Left colon (tissue), 2 donors: Measurements from ENCODE around the gene COX20. TPM values are rescaled to one million over a fixed set of nuclear protein-coding genes. Genes with fewer than 3 reads are reported as not detected.
A peak's percentile ranks its signal among the peaks of the same experiment; 100 is the strongest.

Experiments
- ATAC-seq: fragments of 200-7000 bp; cut with Tn5 transposase; one replicate; pipeline ENCODE4 v1.9.1; 2020; ENCODE audit warnings: mild to moderate bottlenecking, moderate library complexity
- DNase-seq, 2 donors: peaks; one replicate each; pipeline ENCODE4 v3.0.0-alpha.2; 2020
- intact Hi-C, 2 donors: fragments of 100-400 bp; cut with DNase I in 1 of 2; cut with micrococcal nuclease in 1 of 2; formaldehyde crosslinking; loops; one replicate each; pipeline versions ENCODE4 v1.11.2 to v1.14.0; 2022; cut with DNase I, micrococcal nuclease
- total RNA-seq, 2 donors: library from RNA; stranded (reverse); fragmentation: NEBNext Ultra II Directional; extraction: Animal tissue kit (Norgen Biotek cat#: 25700); gene quantifications; one replicate each; pipeline ENCODE4 v1.2.1, GENCODE V29; 2021
- donor health status: DM: no; HTN: no; CAD: no.
- donor health status: DM: yes; HTN: yes; CAD: no.

Gene COX20
- total RNA-seq, 2 donors from 2014 or later = 21.8 to 30.5 TPM

DNA sequence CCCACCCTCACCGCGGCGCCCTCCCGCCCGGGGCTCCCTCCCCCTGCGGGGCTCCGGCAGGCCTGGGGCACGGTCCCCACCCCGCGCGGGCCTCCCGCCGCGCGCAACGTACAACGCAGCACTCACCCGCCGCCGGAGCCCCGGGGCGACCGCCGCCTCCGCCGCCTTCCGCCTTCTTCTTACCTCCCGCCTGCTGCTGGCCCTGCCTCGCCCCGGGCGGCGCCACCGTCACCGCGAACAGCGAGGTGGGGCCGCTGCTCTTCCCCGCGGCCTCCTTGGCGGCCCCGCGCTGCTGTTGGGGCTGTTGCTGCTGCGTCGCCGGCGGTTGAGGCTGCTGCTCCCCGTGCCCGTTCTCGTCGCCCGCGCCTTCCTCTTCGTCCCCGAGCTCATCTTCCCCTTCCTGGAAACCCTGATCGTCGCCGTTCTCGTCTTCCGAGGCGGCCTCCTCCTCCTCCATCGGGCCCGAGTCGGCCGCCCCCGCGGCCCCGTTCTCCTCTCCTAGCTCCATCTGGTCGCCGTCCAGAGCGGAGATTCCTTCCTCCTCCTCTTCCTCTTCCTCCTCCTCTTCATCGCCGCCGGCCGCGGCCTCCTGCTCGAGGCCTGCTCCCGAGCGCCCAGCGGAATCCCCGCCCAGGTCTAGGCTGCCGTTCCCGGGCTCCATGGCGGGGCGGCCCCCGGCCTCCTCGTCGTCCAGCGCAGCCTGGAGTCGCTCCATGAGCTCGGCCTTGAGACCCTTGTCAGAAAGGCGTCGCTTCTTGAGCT, 28.2 kb downstream of the COX20 start:
- intact Hi-C loops = loop anchor here in 1 of 2 donors (10.0 kb wide), 1 partner anchor 101 kb away; a partner anchor contains a TSS
- peak; percentile 29 for ATAC-seq
- peak; percentile 39 to 58 for DNase-seq

DNA sequence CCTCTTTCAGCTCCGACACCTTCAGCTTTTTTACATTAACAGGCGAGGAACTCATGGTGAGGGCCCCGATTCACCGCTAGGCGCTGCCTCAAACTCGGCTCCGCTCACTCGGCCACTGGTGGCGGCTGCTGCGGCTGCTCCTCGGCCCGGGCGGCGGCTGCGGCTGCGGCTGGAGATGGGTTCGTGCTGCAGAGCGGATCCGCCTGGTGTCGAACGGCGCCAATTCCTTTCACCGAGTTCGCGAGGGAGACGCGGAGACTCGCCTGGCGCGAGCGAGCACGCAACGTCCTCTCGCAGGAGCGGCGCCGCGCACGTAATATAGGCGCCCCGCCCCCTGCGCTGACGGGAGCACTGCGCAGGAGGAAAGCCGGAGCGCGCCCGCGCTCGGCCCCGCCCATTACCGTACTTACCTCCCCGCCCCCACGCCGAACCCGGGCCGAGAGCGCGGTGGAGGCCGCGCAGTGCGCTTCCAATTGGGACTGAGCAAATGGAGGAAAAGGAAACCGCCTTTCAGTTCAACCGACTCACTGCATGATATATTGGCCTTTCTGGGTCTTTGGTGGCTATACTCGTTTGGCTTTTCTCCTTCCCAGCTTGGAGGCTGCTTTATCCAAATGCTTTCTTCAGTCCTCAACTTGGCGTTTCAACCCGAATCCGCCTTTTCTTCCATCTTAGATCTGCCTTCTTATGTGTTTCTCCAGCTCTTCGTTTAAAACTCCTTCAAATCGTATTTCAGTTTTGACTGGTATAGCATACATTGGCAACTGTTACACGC, 29.0 kb downstream of the COX20 start, which contains the start of gene HNRNPU:
Gene HNRNPU, minus strand, starts transcription at position 291 of the 775 bp plus-strand sequence. Its CDS starts 236 bp downstream, at position 55.
- intact Hi-C loops = loop anchor here in 1 of 2 donors (5.0 to 10.0 kb wide), 2 partner anchors 100 to 178 kb away; a partner anchor contains a TSS
- DNase-seq (peak; percentile 95 to 98), ATAC-seq (peak; percentile 85)

DNA sequence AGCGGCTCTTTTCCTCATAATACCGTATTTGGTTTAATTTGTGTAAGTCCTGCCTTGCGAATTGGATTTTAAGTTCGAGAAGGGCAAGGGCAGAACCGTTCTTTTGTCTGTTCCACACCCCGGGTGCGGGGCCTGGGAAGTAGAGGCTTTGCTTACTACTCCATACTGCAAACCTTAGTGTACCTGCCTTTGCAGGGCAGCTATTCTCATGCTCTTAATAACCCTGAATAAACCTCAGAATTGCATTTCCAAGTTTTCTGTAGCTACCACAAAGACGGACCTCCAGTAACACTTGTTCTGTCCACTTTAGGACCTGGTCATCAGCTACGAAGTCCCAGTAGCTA, 29.5 kb downstream of the COX20 start:
- ATAC-seq (no peak), DNase-seq (peak; percentile 36 to 60)
- intact Hi-C loops = loop anchor here in 1 of 2 donors (5.0 to 10.0 kb wide), 2 partner anchors 100 to 177 kb away; a partner anchor contains a TSS

DNA sequence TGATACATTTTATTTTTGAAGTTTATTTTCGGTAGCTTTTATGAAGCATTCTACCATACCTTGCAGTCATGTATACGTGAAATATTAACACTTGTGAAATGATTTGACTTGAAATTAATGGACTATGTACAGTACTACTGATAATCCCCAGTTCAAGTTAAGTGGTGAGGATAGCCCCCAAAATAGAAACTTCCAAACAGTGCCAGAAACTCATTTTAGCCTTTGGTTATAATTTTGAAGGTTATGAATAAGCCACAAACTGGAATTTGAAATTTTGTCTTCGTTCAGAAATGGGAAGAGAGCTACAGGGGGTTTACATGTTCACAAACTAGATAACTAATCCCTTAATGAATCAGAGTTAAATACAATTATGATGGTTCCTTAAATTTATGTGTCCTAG, 30.4 kb downstream of the COX20 start:
- intact Hi-C loops = loop anchor here in 1 of 2 donors (5.0 to 10.0 kb wide), 2 partner anchors 99 to 176 kb away; a partner anchor contains a TSS
- no peak for DNase-seq
- ATAC-seq = no peak

DNA sequence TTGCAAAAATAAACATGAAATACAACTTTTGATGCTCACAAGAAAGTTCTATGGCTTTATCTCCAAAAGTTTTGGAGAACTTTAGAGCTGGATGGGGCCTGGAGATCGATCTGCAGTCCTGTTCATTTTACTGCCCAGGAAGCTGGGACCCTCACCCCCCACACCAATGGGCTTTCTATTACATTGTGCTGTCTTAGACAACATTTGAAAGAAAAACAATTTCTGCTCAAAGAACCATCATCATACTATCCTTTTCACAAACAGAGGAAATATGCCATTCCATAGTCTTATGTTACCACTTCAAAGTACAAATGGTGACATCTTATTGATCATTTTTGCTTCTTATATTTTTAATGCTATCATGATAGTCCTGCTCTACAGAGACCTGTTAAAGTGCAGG, 30.9 kb downstream of the COX20 start:
- no peak for DNase-seq
- no peak for ATAC-seq
- intact Hi-C loops = loop anchor here in 1 of 2 donors (5.0 to 10.0 kb wide), 2 partner anchors 98 to 176 kb away; a partner anchor contains a TSS

DNA sequence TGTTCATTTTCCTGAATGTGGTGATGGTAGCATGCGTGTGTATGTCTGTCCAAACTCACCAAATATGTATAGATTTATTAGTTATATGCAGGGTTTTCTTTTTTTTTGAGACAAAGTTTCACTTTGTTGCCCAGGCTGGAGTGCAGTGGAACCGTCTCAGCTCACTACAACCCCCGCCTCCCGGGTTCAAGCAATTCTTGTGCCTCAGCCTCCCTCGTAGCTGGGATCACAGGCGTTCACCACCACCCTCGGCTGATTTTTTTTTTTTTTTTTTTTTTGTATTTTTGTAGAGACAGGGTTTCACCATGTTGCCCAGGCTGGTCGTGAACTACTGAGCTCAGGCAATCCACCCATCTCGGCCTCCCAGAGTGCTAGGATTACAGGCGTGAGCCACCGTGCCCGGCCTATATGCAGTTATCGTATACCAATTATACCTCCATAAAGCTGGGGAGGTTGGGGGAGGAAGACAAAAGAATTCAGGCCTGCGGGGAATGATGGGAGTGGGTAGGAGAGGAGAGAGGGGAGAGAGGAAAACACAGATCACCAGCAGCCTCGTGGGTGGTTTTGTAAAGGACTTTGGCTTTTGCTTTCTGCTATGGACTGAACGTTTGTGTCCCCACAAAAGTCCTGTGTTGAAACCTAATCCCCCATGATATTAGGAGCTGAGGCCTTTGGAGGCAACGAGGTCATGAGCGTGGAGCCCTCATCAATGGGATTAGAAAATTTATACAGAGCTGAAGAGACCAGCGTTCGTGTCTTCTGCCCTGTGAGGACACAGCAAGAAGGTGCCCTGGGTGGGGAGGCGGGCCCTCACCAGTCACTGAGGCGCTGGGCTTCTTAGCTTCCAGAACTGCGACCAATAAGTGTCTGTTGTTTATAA, 33.3 kb downstream of the COX20 start:
- DNase-seq (no peak), ATAC-seq (no peak)
- intact Hi-C loops = loop anchor here in 1 of 2 donors (5.0 to 10.0 kb wide), 2 partner anchors 96 to 174 kb away; a partner anchor contains a TSS

DNA sequence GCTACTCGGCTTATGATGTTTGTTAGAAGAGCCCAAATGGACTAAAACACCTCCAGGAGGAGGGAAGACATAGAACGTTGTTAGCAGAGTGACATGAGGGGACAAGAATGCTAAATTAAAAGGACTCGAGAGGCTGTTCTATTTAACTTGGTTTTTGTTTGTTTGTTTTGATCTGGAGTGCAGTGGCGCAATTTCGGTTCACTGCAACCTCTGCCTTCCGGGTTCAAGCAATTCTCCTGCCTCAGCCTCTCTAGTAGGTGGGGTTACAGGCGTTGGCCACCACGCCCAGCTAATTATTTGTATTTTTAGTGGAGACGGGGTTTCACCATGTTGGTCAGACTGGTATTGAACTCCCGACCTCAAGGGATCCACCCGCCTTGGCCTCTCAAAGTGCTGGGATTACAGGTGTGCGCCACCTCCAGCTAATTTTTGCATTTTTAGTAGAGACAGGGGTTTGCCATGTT, 33.9 kb downstream of the COX20 start:
- intact Hi-C loops = loop anchor here in 1 of 2 donors (5.0 to 10.0 kb wide), 2 partner anchors 95 to 173 kb away; a partner anchor contains a TSS

DNA sequence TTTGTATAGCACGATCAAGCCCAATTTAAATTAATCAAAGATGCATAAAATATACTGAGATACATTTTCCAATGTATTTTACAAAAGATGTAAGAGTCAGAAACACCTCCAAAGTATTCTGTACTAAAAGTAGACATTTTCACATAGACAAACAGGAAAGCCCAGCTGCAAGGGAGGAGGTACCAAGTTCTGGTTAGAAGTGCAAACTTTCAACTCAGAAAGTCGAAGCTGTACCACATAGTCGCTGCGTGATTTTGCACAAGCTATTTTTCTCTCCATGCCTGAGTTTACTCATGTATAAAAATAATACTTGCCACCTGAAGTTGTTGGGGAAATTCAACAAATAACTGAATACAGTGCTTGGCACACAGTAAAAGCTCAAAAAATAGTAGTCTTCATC, 34.5 kb downstream of the COX20 start:
- DNase-seq (no peak), ATAC-seq (no peak)
- intact Hi-C loops = loop anchor here in 1 of 2 donors (5.0 to 10.0 kb wide), 2 partner anchors 95 to 172 kb away; a partner anchor contains a TSS

More for the DNA sequence above, 33.9 kb downstream of the COX20 start:
- ATAC-seq (no peak), DNase-seq (no peak)

DNA sequence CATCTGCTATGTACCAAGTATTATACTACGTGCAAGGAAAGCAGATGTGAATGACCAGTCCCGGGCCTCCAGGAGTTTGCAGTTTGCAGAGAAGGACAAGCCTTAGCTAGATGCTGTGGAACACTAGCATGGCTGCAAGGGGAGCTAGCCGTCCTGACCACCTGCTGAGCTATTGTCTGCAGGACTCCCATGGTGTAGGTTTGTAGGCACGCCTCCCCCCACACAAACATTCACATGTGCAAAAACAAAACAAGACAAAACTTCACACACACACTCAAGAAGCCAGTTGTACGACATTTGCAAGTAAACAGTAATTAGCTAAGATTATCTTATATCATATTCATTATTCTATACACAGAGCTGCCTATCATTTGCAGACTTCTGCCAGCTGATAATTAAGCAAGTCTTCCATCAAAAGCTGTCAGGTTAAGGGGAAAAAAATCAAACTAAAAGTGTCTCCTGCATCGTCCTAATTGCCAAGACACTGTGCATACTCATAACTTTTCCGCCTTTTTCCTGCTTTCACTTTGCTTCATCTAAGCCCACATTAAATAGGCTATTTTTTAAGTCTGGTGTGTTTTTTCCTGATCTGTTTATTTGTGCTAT, 39.6 kb downstream of the COX20 start:
- intact Hi-C loops = no loop called here
- DNase-seq (no peak), ATAC-seq (no peak)

DNA sequence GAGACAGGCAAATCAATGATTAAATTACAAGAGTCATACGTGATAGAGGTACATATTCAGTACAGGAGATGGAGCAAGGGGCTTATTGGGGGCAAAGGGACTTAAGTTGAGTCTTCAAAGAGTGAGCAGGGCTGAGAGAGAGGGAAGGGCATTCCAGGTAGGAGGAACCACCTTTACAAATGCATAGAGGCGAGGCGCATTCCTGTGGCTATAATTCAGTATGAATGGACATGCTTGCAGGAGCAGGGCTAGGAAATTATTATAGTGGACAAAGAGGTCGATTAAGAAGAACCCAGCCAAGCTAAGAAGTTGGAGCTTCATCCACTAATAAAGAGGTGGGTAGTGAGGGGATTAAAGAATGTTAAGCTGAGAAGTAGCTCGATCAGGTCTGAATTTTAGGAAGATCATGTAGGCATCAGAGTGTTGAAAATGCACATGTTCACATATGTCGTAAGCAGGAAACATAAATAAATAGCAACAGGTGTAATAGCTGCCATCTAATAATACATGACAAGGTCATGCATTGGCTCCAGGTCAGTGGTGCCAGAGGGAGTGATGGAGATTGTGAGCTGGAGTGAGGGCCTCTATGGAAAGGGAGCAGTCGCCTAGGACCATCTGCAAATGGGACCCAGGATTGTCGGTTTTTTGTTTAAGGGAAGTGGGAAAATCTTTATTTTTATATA, 40.9 kb downstream of the COX20 start:
- ATAC-seq (no peak), DNase-seq (no peak)
- intact Hi-C loops = no loop called here

DNA sequence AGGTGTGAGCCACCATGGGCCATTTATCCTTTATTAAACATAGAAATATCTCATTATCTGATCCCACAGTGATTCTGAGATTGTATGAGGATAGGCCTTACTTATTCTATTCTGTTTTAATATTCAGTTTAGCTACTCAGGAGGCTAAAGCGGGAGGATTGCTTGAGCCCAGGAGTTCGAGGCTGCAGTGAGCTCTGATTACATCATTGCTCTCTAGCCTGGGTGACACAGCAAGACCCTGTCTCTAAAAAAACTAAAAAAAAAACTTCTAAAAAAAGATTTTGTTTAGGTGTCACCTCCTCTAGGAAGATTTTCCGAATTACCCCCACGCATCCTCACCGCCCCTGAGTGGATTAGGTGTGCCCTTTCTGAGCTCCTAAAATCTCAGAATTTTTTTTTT, 43.2 kb downstream of the COX20 start:
- ATAC-seq = no peak

DNA sequence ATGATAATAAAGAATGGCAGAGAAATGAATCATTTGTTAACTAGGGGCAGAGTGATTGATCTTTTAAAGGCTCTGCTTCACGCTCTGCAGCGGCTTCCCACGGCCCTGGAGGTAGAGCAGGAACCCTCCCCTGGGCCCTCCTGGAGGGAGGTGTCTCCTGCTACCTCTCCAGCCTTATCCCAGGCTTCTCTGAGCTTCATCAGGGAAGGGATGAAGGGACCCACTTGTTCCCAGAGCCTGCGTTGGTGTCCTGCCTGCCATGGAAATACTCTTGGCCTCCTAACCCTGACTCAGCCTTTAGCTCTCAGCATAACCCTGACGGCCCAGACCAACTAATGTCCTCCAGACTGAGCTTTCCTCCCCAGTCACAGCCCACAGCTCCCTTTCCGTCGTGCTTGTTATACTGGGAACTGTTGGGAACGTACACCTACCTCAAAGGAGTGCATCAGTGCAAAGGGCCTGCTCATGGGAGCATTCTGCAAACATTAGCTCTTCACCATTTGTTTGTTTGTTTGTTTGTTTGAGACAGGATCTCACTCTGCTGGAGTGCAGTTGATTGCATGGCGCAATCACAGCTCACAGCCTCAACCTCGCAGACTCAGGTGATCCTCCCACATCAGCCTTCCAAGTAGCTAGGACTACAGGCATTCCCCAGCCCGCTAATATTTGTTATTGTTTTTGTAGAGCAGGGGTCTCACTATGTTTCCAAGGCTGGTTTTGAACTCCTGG, 46.3 kb downstream of the COX20 start:
- DNase-seq = no peak
- no peak for ATAC-seq
- intact Hi-C loops = no loop called here

More for the DNA sequence above, 43.2 kb downstream of the COX20 start:
- intact Hi-C loops = no loop called here
- no peak for DNase-seq

DNA sequence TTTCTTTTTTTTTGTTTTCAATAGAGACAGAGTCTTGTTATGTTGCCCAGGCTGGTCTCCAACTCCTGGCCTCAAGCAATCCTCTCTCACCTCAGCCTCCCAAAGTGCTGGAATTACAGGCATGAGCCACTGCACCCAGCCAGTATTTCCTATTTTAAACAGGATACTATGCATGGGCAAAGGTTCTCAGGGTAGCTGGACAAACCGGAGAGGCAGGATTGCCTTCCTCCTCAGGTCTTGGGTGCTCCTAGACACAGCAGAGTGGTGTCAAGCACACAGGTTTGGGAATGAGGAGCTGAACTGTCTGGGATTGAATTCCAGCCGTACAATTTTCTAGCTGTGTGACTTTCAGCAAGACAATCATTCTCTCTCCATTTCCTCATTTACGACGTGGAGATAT, 51.8 kb downstream of the COX20 start:
- no peak for ATAC-seq
- DNase-seq = no peak
- intact Hi-C loops = no loop called here

DNA sequence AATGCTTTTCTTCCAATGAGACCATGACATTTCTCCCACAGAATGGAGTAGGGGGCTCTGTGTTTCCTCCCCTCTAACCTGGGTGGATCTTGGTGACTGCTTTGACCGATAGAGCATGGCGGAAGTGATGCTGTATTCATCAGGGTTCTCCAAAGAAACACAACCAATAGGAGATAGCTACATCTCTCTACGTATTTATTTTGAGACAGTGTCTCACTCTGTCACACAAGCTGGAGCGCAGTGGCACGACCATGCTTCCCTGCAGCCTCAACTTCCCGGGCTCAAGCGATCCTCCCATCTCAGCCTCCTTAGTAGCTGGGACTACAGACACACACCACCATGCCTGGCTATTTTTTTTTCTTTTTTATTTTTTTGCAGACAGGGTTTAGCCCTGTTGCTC, 58.4 kb downstream of the COX20 start:
- ATAC-seq (no peak), DNase-seq (no peak)
- intact Hi-C loops = no loop called here
